ENCODE results near the gene METTL24.
"Not testable (repeated sequence)": the region's sequence is repeated elsewhere in the genome, so short reads cannot be mapped to it uniquely, and the experiment has no call there.

METTL24 gene

GRCh38 chr6:110246900-110247546, 111.1 kb downstream of the METTL24 start:
- DNase-seq, result no peak

GRCh38 chr6:110246378-110246777, 111.8 kb downstream of the METTL24 start:
- DNase-seq, result no peak

GRCh38 chr6:110244621-110245020, 113.5 kb downstream of the METTL24 start:
- DNase-seq, result not testable (repeated sequence)

GRCh38 chr6:110239526-110240274, 118.4 kb downstream of the METTL24 start:
- DNase-seq, result no peak

- DNase-seq, result not testable (repeated sequence)
Measured at GRCh38 chr6:110236007-110236406, 122.1 kb downstream of the METTL24 start.

GRCh38 chr6:110233770-110234374, 124.3 kb downstream of the METTL24 start:
- DNase-seq, result no peak

GRCh38 chr6:110232450-110232849, 125.7 kb downstream of the METTL24 start:
- DNase-seq, result no peak

GRCh38 chr6:110226261-110226660, 131.9 kb downstream of the METTL24 start:
- no peak for DNase-seq

GRCh38 chr6:110221738-110222137, 136.4 kb downstream of the METTL24 start:
- no peak for DNase-seq

GRCh38 chr6:110217266-110217665, 140.9 kb downstream of the METTL24 start:
- no peak for DNase-seq

- DNase-seq, result no peak
Measured at GRCh38 chr6:110216140-110216539, 142.0 kb downstream of the METTL24 start.

GRCh38 chr6:110214338-110214737, 143.8 kb downstream of the METTL24 start:
- no peak for DNase-seq

- DNase-seq, result no peak
Measured at GRCh38 chr6:110211753-110212152, 146.4 kb downstream of the METTL24 start.

GRCh38 chr6:110207652-110208051, 150.5 kb downstream of the METTL24 start:
- no peak for DNase-seq

GRCh38 chr6:110201151-110201884, 156.8 kb downstream of the METTL24 start:
- DNase-seq, result no peak

GRCh38 chr6:110198561-110198960, 159.6 kb downstream of the METTL24 start:
- DNase-seq, result no peak

- DNase-seq, result no peak
Measured at GRCh38 chr6:110196874-110197273, 161.3 kb downstream of the METTL24 start.

GRCh38 chr6:110195639-110196038, 162.5 kb downstream of the METTL24 start:
- DNase-seq, result no peak

All from SHP77 treated with DMSO at 0.1 percent for 48 hours (cell line).